GM19463 (cell line): ENCODE measurements around the gene FLNA.
"Not testable (repeated sequence)": the region's sequence is repeated elsewhere in the genome, so short reads cannot be mapped to it uniquely, and the experiment has no call there.

Experiments used
- ATAC-seq: cut with Tn5 transposase; IDR thresholded peaks from one replicate; pipeline ENCODE4 v1.9.1; 2021; ENCODE audit warnings: mild to moderate bottlenecking, moderate library complexity; ENCODE audit not compliant: unreplicated experiment

The FLNA gene

DNA sequence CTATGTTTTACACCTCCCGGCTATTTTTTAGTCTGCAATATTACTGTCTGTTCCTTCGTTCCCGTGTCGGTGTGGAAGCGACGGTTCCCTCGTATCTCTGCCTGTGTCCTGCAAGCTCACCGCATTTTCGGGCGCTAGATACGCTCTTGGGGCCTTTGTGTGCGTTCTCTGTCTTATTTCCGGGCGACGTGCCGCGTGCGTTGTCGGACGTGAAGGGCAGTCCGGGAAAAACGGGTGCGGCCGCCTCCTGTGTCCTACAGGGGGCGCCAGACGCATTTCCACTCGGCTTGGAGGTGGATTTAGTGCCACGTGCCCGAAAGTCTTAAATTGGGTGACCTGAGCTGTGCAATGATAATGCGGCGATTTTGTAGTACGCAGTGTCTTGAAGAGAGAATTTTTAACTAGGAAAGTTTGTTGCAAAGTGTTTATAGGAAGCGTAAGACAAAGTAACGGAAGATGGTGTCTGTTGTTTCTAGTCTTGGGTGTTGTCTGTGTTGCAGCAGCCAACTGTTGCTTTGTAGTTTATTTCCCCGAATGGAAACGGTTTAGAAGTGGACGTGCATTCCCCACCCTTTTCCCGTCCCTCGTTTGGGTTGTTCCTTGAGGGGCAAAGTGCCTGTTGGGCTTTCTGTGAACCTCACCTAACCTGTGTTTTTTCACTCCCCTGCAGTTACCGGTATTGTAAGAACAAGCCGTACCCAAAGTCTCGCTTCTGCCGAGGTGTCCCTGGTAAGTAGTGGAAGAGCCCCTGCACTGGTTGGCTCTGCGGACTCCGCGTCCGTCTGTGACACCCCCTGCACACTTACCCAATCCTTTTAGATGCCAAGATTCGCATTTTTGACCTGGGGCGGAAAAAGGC lies 24.5 kb upstream of the FLNA start:
- peak; percentile 31 for ATAC-seq

DNA sequence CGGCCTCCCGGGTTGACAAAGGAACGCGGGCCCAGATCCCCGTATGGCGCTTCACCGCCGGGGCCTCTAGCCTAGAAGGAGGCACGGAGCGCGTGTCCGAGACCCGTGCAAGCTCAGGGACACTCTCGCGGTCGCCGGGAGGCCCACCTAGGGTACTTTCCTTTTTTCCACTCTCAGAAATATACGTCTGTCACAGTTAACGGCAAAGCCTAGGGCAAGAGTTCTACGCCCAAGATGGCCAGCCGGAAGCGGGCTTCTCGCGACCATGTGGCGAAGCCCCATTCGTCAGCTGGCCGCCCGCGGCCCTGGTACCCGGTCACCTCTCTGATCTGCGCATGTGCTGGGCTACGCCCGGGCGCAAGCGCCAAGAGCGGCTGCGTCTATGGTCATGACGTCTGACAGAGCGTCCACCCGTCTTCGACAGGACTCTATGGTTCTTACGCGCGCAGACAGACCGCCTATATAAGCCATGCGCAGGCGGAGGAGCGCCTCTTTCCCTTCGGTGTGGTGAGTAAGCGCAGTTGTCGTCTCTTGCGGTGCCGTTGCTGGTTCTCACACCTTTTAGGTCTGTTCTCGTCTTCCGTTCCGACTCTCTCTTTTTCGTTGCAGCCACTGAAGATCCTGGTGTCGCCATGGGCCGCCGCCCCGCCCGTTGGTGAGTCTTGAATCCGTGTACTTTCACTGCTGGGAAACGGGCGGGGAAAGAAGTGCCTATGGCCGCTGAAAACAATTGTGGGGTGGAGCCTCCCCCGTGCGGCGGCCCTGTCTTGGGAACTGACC lies 23.6 kb upstream of the FLNA start, which contains the start of gene RPL10:
Gene RPL10, plus strand, starts transcription at position 490 of the 780 bp plus-strand sequence. Its CDS starts 143 bp downstream, at position 633.
- ATAC-seq = peak; percentile 62

DNA sequence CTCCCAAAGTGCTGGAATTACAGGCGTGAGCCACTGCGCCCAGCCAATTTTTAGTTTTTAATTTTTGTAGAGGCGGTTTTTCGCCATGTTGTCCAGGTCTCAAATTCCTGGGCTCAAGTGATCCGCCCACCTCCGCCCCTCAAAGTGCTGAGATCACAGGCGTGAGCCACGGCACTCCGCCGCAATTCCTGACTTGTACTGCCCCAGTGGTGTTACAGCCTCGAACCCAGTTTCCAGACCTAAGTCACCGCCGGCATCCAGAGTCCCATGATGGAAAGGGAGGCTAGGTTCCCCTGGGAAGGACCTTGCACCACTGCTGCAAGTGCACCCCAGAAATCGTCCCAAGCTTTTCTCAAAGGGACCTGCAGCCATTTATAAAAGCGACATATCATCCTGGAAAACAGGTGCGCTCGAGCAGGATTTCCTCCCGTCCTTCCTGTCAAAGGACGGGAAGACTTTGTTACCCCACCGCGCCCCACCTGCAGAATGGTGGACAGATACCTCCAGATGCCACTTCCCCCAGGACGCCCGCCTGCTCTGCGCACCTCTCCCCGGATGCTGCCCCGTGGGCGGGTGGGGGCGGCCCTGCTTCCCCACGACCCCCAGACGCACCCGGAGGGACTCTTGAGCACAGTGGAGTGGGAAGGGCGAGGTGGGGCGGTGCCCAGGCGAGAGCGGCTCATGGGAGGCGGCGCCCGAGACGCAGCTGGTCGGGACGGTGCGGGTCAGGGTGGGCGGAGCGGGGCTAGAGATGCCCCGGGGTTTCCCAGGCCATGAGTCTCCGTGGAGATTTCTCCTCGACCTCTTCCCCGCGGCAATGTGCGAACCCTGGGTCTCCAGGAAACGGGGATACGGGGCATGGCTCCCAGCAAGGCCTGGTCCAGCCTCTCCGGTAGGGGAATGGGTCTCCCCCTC lies 22.8 kb upstream of the FLNA start:
- ATAC-seq = peak; percentile 58

DNA sequence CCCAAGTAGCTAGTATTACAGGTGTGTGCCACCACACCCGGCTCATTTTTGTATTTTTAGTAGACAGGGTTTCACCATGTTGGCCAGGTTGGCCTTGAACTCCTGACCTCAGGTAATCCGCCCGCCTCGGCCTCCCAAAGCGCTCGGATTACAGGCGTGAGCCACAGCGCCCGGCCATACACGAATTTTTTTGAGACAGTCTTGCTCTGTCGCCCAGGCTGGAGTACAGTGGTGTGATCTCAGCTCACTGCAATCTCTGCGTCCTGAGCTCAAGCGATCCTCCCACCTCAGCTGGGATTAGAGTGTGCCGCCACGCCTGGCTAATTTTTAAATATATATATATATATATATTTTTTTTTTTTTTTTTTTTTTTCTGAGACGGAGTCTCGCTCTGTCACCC lies 21.9 kb upstream of the FLNA start:
- not testable (repeated sequence) for ATAC-seq

DNA sequence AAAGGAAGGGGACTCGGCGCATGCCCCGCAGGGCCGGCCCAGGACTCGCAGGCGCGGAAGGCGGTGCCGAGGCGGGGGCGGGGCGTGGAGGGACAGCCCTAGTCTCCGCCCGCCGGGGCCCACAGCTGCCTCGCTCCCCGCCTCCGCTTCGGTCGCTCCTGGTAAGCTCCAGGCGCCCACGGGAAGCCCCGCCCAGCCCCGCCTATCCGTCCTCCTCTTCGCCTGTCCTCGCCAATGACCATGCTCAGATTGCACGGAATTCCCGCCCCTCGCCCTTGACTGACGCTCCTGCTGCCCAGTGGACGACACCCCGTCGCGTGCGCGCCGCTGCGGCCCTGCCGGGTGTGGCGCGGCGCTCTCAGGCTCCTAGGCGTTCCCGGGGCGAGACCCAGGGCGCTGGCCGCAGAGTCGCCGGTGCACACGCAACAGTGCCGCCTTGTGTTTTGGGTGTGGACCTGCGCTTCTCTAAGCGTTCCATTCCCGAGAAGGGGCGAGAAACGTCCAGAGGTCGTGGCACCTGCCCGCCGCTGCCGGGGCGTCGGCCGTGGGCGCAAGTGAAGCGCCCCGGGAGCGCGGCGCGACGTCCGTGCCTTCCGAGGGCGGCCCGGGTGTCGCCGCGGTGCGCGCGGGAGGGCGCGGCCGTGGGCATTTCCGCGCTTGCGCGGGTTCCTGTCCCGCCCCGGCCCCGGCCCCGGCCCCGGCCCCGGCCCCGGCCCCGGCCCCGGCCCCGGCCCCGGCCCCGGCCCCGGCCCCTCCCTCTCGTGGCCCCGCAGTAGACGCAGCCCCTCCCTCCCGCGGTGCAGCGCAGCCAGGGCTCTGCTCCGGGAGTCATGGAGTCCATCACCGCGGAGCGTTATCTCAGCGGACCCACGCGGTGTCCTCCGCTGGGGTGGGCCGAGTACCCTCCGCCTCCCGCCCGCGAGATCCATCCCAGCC lies 15.6 kb upstream of the FLNA start:
- ATAC-seq = peak; percentile 68

DNA sequence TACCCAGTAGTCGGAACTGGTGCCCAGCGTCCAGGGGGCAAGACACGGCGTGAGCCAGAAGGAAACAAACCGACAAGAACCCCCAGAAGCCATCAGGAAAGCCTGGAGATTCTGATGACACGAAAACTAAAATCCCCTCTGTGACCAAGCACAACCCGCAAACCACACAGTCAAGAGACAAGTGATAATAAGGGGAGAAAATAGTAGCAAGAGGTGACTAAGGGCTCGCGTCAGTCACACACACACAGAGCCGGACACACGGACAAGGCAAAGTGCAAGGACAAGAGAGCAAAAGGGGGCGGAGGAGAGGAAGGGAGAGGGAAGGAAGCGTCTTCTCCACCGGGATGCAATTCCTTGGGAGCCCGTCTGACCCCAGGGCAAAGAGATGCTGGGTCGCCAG lies 14.2 kb upstream of the FLNA start:
- ATAC-seq = not testable (repeated sequence)

DNA sequence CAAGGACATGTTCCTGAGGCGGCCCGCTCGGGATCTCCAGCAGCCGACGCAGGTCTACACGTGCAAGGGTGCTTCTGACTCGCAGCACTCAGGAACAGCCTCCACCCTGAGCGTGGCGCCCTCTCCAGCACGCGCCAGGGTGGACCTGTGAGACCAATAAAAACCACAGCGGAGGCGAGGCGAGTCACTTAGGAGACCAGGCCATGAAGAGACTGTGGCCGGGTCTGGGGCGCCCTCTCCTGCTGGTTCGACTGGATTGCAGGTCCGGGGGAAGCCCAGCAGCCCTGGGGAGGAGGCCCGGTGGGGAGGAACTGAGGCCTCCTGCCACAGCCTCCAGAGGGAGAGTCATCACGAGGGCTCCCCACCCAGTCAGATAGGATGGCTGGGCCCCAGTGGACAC lies 13.7 kb upstream of the FLNA start:
- ATAC-seq = not testable (repeated sequence)

DNA sequence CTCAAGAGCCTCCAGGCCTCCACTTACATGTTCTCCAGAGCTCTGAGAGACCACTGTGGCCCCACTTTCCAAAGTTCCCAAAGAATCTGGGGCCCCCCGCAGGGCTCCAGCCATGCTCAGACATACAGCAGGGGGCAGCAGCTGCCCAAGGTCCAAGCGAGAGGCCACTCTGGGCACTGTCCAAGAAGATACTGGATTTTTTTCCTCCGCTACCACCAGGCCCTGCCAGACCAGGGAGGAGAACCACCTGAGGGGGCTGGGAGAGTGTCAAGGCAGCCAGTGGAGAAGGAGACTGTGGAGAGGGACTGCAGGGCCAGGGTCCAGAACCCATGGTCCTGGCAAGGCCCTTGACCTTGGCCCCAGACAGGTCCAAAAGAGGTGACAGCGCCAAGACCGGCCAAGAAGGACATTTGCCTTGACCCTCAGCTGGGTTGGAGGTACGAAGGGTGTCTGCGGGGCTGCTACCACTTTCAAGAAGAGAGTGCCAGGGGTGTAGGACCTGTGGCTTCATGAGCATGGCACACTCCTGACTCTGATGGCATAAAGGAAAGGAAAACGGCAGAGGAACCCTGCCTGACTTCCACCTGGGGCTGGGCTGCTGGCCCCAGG lies 10.0 kb upstream of the FLNA start:
- no peak for ATAC-seq

DNA sequence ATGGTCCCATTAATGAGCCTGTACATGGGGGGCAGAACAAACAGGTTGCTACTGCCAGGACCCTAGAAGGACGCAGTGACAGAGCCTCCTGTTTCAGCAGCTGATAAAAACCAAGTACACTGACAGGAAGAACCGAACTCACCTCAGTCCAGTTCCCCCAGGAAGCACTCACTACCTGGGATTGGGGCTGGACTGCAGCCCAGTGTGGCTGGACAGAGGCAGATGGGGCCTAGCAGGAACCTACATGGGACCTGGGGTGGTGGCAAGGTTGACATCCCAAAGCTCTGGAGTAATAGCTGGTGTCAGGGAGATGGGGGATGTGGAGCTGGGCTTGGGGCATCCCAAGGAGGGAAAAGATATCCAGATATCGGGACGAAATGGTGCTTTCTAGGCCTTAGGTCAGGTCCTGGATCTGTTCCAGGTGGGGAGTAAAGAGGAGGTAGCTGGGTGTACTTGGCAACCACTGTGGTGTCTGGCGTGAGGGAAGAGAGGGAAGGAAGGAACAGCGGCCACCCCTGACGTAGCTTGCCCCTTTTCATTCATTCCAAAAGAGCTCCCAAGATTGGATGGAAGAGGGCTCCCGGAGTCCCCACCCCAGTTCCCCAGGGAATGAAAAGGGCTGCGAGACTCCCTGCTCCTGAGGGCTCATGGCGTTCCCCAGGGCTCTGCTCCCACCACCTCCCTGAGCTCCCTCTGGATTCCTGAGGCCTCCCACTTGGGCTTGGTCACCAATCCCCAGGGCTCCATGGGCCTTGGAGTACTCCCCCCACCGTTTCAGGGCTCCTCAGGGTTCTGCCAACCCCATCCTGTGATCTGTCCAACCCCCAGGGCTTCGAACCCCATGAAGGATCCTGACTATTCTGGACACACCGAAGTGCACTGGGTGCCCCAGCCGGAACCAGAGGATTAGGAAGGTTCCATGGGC lies 9.2 kb upstream of the FLNA start:
- ATAC-seq = no peak

DNA sequence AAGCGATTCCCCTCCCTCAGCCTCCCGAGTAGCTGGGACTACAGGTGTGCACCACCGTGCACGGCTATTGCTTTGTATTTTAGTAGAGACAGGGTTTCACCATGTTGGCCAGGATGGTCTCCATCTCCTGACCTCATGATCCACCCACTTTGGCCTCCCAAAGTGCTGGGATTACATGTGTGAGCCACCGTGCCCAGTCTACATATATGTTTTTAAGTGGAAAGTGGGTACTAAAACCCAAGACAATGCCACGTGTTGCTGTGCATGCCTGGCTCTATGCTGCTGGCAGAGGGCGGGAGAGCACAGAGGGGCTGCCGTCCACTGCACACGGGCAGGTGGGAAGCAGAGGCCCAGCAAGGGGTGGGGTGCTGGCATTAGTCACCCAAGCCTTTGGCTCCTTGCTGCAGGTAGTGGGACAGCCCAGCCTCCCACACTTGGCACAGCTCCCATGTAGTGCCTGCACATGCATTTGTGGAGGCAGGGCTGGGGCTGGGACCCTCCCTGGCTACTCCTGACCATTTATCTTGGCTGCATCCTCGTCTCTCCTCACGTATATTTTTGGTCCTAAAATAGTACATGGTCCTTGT lies 8.1 kb upstream of the FLNA start:
- ATAC-seq = no peak

DNA sequence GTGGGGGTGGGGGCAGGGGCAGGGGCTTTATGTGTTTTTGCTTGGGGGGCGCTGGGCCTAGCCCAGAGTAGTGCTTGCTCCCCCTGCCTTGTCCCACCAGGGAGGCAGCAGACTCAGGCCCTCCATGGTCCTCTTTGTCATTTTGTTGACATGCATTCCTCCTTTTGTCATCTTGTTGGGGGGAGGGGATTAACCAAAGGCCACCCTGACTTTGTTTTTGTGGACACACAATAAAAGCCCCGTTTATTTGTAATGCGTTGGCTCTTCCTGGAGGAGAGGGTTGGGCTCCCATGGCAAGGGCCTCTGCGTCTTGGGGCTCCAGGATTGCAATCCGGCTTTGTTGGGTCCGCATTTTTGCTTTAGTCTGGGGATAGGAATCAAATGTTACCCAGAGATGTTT lies 6.8 kb upstream of the FLNA start:
- no peak for ATAC-seq

DNA sequence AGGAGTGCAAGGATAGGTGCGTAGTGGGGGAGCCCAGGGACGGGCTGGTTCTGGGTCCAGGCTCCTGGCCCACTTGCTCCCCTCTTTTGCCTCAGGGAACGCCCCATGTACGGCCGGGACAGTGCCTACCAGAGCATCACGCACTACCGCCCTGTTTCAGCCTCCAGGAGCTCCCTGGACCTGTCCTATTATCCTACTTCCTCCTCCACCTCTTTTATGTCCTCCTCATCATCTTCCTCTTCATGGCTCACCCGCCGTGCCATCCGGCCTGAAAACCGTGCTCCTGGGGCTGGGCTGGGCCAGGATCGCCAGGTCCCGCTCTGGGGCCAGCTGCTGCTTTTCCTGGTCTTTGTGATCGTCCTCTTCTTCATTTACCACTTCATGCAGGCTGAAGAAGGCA lies 6.4 kb upstream of the FLNA start:
- ATAC-seq = no peak

DNA sequence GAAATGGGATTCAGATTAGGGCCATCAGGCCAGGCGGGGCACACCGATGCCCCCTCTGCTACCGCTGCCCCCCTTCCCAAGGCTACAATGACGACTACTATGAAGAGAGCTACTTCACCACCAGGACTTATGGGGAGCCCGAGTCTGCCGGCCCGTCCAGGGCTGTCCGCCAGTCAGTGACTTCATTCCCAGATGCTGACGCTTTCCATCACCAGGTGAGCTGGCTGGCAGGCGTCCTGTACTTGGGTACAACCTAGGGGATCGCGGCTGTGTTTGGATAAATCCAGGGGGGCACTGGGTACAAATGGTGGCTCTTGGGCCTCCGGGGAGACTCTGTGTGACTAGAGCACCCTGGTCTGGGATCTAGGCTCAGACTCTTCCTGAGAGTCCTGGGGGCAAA lies 5.7 kb upstream of the FLNA start:
- no peak for ATAC-seq

DNA sequence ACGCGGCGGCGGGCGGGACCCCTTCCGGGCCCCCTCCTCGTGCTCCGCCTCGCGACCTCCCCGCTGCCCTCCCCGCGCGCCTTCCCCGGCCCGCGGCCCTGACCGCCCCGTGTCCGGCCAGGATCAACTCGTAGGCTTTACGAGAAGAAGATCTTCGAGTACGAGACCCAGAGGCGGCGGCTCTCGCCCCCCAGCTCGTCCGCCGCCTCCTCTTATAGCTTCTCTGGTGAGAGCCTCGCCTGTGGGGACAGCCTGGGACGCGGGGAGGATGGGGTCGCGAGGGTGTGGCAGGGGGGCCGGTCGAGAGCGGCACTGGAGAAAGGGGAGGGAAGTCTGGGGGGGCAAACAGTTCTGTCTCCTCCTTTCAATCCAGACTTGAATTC lies 5.1 kb upstream of the FLNA start:
- ATAC-seq = no peak

DNA sequence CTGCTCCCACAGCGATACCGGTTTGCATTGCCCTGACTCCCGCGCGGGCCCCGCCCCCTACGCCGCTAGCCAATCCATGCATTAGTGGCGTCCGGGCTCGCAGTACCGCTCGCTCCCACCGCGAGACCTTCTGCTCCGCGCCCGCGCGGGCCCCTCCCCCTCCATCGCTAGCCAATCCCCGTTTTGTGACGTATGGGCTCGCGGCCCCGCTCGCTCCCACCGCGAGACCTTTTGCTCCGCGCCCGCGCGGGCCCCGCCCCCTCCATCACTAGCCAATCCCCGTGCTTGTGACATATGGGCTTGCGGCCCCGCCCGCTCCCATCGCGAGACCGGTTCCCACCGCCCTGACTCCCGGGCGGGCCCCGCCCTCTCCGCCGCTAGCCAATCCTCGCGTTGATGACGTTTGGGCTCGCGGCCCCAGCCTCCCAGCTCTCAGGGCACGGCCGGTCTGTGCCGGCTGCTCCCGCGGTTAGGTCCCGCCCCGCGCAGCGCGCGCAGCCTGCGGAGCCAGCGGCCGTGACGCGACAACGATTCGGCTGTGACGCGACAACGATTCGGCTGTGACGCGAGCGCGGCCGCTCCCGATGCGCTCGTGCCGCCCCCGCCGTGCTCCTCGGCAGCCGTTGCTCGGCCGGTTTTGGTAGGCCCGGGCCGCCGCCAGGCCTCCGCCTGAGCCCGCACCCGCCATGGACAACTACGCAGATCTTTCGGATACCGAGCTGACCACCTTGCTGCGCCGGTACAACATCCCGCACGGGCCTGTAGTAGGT lies 4.5 kb upstream of the FLNA start, which contains the start of gene EMD:
Gene EMD, plus strand, starts transcription at position 497 of the 770 bp plus-strand sequence. Its CDS starts 190 bp downstream, at position 687.
- peak; percentile 73 for ATAC-seq

DNA sequence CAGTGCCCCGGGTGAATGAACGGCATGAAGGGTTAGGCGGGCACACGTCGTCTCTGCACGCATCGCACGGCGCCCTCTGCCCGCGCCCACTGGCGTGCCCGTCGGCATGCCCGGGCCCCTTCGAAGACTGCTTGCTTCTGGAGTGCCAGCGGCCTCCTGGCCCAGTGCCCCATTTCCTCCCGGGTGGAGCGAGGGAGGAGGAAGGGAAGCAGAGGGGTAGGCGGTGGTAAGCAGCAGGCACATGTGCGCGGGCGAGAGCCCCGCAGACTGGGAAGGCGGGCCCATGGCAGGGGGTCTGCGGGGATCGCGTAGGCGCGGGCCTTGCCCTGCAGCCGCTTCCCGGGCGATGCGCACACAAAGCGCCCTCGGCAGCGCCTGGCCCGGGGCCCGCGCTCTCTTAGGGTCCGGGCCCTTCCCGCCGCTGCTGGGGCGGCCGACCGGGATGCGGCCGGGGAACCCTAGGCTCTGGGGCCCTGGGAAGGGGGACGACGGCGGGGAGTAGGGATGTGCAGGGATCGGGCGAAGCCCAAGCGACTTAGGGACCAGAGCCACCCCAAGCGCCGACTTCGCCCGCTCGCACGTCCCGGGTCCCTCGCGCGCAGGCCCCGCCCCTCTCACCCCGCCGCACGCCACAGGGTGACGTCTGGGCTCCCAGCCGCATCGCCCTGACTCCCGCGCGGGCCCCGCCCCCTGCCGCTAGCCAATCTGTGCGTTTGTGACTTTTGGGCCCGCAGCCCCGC lies 3.8 kb upstream of the FLNA start:
- ATAC-seq = peak; percentile 1
